Thoracic aorta (tissue), 2 donors: ENCODE data around the gene NARS2. TPM values are rescaled to one million over a fixed set of nuclear protein-coding genes. Genes with fewer than 3 reads are reported as not detected.

Experiments used
- ATAC-seq: fragments of 150-250 bp; one replicate; pipeline ENCODE4 v1.8.0; 2017; ENCODE audit warnings: low read depth; ENCODE audit not compliant: insufficient number of reproducible peaks, low FRiP score
- DNase-seq: peaks from one replicate; pipeline ENCODE4 v3.0.0-alpha.2; 2020; ENCODE audit warnings: low spot score
- H3K27ac ChIP-seq, 2 donors: fragments of 200-600 bp; sonication (generic); 1 replicate in 1 of 2; 2 replicates in 1 of 2; pipeline ENCODE4 v1.5.1; 2016; ENCODE audit warnings: mild to moderate bottlenecking in 2 of 2, moderate library complexity in 2 of 2
- H3K27me3 ChIP-seq: fragments of 200-600 bp; sonication (generic); replicated peaks from 2 replicates; pipeline ENCODE4 v1.6.0; 2016; ENCODE audit warnings: mild to moderate bottlenecking; ENCODE audit not compliant: insufficient read depth
- H3K36me3 ChIP-seq: fragments of 200-600 bp; sonication (generic); one replicate; pipeline ENCODE4 v1.5.1; 2016
- H3K4me1 ChIP-seq, 2 donors: fragments of 200-600 bp; sonication (generic); 1 replicate in 1 of 2; 2 replicates in 1 of 2; pipeline versions ENCODE4 v1.5.1 to v1.6.0; 2016; ENCODE audit warnings: low read depth in 2 of 2, mild to moderate bottlenecking in 1 of 2; ENCODE audit not compliant: control insufficient read depth in 1 of 2
- H3K4me3 ChIP-seq: fragments of 200-600 bp; sonication (generic); 2 replicates; pipeline ENCODE4 v1.5.1; 2016; ENCODE audit warnings: mild to moderate bottlenecking
- H3K9me3 ChIP-seq: fragments of 200-600 bp; sonication (generic); 2 replicates; pipeline ENCODE4 v1.5.1; 2016
- CTCF ChIP-seq: fragments of 200-600 bp; sonication (generic); IDR thresholded peaks from one replicate; pipeline ENCODE4 v1.5.1; 2019; ENCODE audit warnings: antibody characterized with exemption
- total RNA-seq, 2 donors: library from RNA; depleted of rRNA; stranded (reverse); fragments of >200 nt; gene quantifications; one replicate each; pipeline versions ENCODE4 v1.1.0 to v1.2.3, GENCODE V29; 2016

NARS2 gene
- total RNA-seq, 2 donors from 2014 or later: 5.6 to 9.2 TPM

DNA sequence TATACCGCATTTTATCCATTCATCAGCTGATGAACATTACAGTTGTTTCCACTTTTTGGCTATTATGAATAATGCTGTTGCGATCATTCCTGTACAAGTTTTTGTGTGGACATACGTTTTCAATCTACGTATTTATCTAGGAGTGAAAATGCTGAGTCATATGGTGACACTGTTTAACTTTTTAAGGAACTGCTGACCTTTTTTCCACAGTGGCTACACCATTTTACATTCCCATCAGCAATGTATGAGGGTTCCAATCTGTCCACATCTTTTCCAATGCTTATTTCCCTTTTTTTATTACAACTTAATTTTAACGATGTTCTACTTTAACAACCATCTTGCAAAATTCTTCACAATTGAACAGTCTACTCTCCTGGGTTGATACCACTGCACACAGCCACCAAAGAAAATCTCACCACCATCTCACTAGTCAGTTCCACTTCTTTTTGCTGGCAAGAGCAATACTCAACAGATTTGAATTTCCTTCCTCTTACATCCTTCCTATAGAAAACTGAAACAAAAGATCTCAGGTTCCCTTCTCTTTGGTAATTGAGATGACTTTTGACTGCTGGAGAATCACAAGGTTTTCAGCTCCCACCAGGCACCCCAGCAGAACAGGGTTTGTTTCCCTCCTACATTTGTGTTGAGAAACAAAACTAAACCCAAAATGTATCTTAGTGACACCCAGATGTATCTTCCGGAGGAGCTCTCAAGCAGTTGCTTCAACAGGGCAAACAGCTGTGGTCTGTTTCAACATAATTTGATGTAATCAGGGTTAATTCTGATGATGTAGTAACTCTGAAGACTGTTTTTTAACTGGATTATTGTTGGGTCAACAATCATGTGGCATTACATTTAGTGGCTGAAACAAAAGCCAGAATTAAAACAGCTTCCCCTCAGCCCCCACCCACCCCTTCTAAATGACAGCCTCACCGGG, 150.1 kb downstream of the NARS2 start:
- Histone ChIP-seq H3K27ac (peak overlapping the region; percentile 14 to 31), H3K4me1 (peaks cover 19 to 32% of the 10 kb centered on the region in 2 donors), H3K4me3 (peak overlapping the region; percentile 7), H3K36me3 (no peaks in the 10 kb centered on the region), H3K27me3 (no peaks in the 10 kb centered on the region), H3K9me3 (no peaks in the 10 kb centered on the region)
- DNase-seq (no peak), ATAC-seq (no peak)
- TF ChIP-seq CTCF: no peak

GRCh38 chr11:78423241-78423640, 151.4 kb downstream of the NARS2 start:
- no peak for TF ChIP-seq CTCF
- Histone ChIP-seq H3K4me1 (peaks cover 23 to 45% of the 10 kb centered on the region in 2 donors), H3K27me3 (no peaks in the 10 kb centered on the region), H3K27ac (no peak overlapping the region), H3K9me3 (no peaks in the 10 kb centered on the region), H3K36me3 (no peaks in the 10 kb centered on the region), H3K4me3 (no peak overlapping the region)
- ATAC-seq (no peak), DNase-seq (no peak)

GRCh38 chr11:78420796-78421209, 153.9 kb downstream of the NARS2 start:
- peak; percentile 73 for DNase-seq
- peak overlapping the region; percentile 90 for H3K27ac ChIP-seq
- no peaks in the 10 kb centered on the region for H3K27me3 ChIP-seq
- no peak for TF ChIP-seq CTCF
- no peaks in the 10 kb centered on the region for H3K36me3 ChIP-seq
- peak overlapping the region; percentile 92 for H3K4me3 ChIP-seq
- H3K4me1 ChIP-seq: peaks cover 23 to 47% of the 10 kb centered on the region in 2 donors
- ATAC-seq: no peak
- H3K9me3 ChIP-seq: no peaks in the 10 kb centered on the region

DNA sequence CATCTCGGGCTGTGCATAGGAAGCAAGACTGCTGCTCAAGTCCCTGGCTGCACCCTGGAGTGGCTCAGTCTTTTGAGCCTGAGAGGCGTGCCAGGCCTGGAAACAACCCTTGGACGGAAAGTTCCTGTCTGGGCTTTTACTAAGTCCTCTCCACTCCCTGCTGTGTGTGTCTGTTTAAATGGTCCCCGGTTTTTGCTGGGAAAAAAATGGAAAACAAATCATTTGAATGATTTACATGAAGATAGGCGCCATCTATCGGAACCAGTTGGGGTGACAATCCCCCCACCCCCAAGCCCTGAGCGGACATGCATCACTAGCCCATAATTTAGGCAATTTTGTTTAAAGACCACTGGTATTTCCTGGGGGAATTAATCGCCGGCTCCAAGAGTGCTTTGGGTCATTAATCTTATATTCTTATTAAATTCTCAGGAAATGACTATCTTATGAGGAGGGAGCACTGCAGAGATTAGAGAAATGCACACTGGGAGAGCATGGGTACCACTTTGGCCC, 154.4 kb downstream of the NARS2 start:
- TF ChIP-seq CTCF: peak; percentile 68
- H3K4me3 ChIP-seq: peak overlapping the region; percentile 92
- peak overlapping the region; percentile 90 for H3K27ac ChIP-seq
- H3K4me1 ChIP-seq: peaks cover 18 to 47% of the 10 kb centered on the region in 2 donors
- H3K36me3 ChIP-seq: no peaks in the 10 kb centered on the region
- no peaks in the 10 kb centered on the region for H3K9me3 ChIP-seq
- ATAC-seq: no peak
- no peak for DNase-seq
- H3K27me3 ChIP-seq: no peaks in the 10 kb centered on the region

GRCh38 chr11:78419327-78419726, 155.3 kb downstream of the NARS2 start:
- H3K27ac ChIP-seq: peak overlapping the region; percentile 90
- H3K27me3 ChIP-seq: no peaks in the 10 kb centered on the region
- H3K4me3 ChIP-seq: peak overlapping the region; percentile 92
- H3K36me3 ChIP-seq: no peaks in the 10 kb centered on the region
- ATAC-seq (peak; percentile 69), DNase-seq (no peak)
- no peaks in the 10 kb centered on the region for H3K9me3 ChIP-seq
- H3K4me1 ChIP-seq: peaks cover 13 to 50% of the 10 kb centered on the region in 2 donors
- TF ChIP-seq CTCF: no peak
